SK-N-MC (cell line): ENCODE data around the gene SLC35E1.
A peak's percentile ranks its signal among the peaks of the same experiment; 100 is the strongest.

ENCODE experiments used
- DNase-seq: peaks from one replicate; pipeline ENCODE4 v3.0.0-alpha.2; 2011; ENCODE audit warnings: low read depth, low spot score
- H3K27ac ChIP-seq: fragments of 200-600 bp; sonication (generic); 2 replicates; pipeline ENCODE4 v1.5.1; 2016; ENCODE audit warnings: mixed run types
- H3K36me3 ChIP-seq: fragments of 200-600 bp; sonication (generic); 2 replicates; pipeline ENCODE4 v1.6.1; 2017; ENCODE audit warnings: antibody characterized with exemption, low read length, mixed read lengths; ENCODE audit not compliant: insufficient read depth
- H3K4me3 ChIP-seq: fragments of 200-600 bp; sonication (generic); 2 replicates; pipeline ENCODE4 v1.5.1; 2016
- H3K9ac ChIP-seq: fragments of 200-600 bp; sonication (generic); 2 replicates; pipeline ENCODE4 v1.8.0; 2017; ENCODE audit warnings: mixed run types, mixed read lengths; ENCODE audit not compliant: insufficient read length
- H3K9me3 ChIP-seq: fragments of 200-600 bp; sonication (generic); 2 replicates; pipeline ENCODE4 v1.6.1; 2017; ENCODE audit warnings: low read depth, mild to moderate bottlenecking, antibody characterized with exemption, low read length, moderate library complexity, mixed read lengths
- EZH2 ChIP-seq: fragments of 200-600 bp; sonication (generic); IDR thresholded peaks from one replicate; pipeline ENCODE4 v1.6.1; 2017; ENCODE audit warnings: antibody characterized with exemption
- FOXP2 ChIP-seq: optimal IDR thresholded peaks from 2 replicates; pipeline ENCODE3; 2011; ENCODE audit warnings: mild to moderate bottlenecking, moderate library complexity; ENCODE audit not compliant: insufficient read depth; ENCODE audit errors: extremely low read length, control extremely low read depth
- POLR2AphosphoS5 ChIP-seq: IDR thresholded peaks from 2 replicates; pipeline ENCODE4 v1.6.1; 2012; ENCODE audit warnings: mild to moderate bottlenecking, low read depth, low read length, borderline replicate concordance

Gene SLC35E1

GRCh38 chr19:16540948-16541347 is 31.3 kb downstream of the SLC35E1 start:
- DNase-seq, result no peak
- H3K4me3 ChIP-seq, result peak overlapping the region; percentile 94
- no peak for TF ChIP-seq POLR2AphosphoS5
- no peak for TF ChIP-seq EZH2
- no peak for TF ChIP-seq FOXP2
- H3K36me3 ChIP-seq, result peaks cover 55% of the 10 kb centered on the region
- H3K9me3 ChIP-seq, result no peaks in the 10 kb centered on the region
- H3K27ac ChIP-seq, result no peak overlapping the region
- H3K9ac ChIP-seq, result peak overlapping the region; percentile 99

- Histone ChIP-seq H3K4me3 (no peak overlapping the region), H3K9ac (no peak overlapping the region), H3K27ac (no peak overlapping the region), H3K9me3 (no peaks in the 10 kb centered on the region), H3K36me3 (peaks cover 93% of the 10 kb centered on the region)
- no peak for TF ChIP-seq FOXP2
- no peak for TF ChIP-seq EZH2
- TF ChIP-seq POLR2AphosphoS5, result no peak
- no peak for DNase-seq
These were observed 35.1 kb downstream of the SLC35E1 start for GRCh38 chr19:16537111-16537510.

GRCh38 chr19:16536130-16536529 is 36.1 kb downstream of the SLC35E1 start:
- DNase-seq, result no peak
- H3K36me3 ChIP-seq, result peaks cover 100% of the 10 kb centered on the region
- TF ChIP-seq EZH2 (no peak), FOXP2 (no peak), POLR2AphosphoS5 (no peak)
- no peaks in the 10 kb centered on the region for H3K9me3 ChIP-seq
- no peak overlapping the region for H3K9ac ChIP-seq
- no peak overlapping the region for H3K27ac ChIP-seq
- H3K4me3 ChIP-seq, result no peak overlapping the region

GRCh38 chr19:16535381-16535780 is 36.8 kb downstream of the SLC35E1 start:
- Histone ChIP-seq H3K9ac (no peak overlapping the region), H3K9me3 (no peaks in the 10 kb centered on the region), H3K27ac (no peak overlapping the region), H3K36me3 (peaks cover 100% of the 10 kb centered on the region), H3K4me3 (no peak overlapping the region)
- TF ChIP-seq EZH2, result no peak
- TF ChIP-seq POLR2AphosphoS5, result no peak
- TF ChIP-seq FOXP2, result no peak
- no peak for DNase-seq

GRCh38 chr19:16532440-16533234 is 39.6 kb downstream of the SLC35E1 start:
- TF ChIP-seq EZH2 (no peak), FOXP2 (no peak), POLR2AphosphoS5 (no peak)
- DNase-seq, result no peak
- H3K4me3 ChIP-seq, result no peak overlapping the region
- no peak overlapping the region for H3K27ac ChIP-seq
- H3K9ac ChIP-seq, result no peak overlapping the region
- H3K36me3 ChIP-seq, result peaks cover 99% of the 10 kb centered on the region
- no peaks in the 10 kb centered on the region for H3K9me3 ChIP-seq

GRCh38 chr19:16531380-16531669 is 40.9 kb downstream of the SLC35E1 start:
- H3K9ac ChIP-seq, result no peak overlapping the region
- DNase-seq, result no peak
- H3K36me3 ChIP-seq, result peaks cover 97% of the 10 kb centered on the region
- no peak for TF ChIP-seq POLR2AphosphoS5
- TF ChIP-seq EZH2, result no peak
- no peak for TF ChIP-seq FOXP2
- no peaks in the 10 kb centered on the region for H3K9me3 ChIP-seq
- no peak overlapping the region for H3K27ac ChIP-seq
- H3K4me3 ChIP-seq, result no peak overlapping the region

GRCh38 chr19:16530540-16531379 is 41.5 kb downstream of the SLC35E1 start:
- H3K27ac ChIP-seq, result no peak overlapping the region
- TF ChIP-seq FOXP2 (no peak), EZH2 (no peak), POLR2AphosphoS5 (no peak)
- H3K9me3 ChIP-seq, result no peaks in the 10 kb centered on the region
- peaks cover 97% of the 10 kb centered on the region for H3K36me3 ChIP-seq
- no peak for DNase-seq
- H3K9ac ChIP-seq, result no peak overlapping the region
- no peak overlapping the region for H3K4me3 ChIP-seq

- DNase-seq, result no peak
- Histone ChIP-seq H3K27ac (no peak overlapping the region), H3K4me3 (no peak overlapping the region), H3K9me3 (no peaks in the 10 kb centered on the region), H3K9ac (no peak overlapping the region), H3K36me3 (peaks cover 96% of the 10 kb centered on the region)
- TF ChIP-seq POLR2AphosphoS5 (no peak), FOXP2 (no peak), EZH2 (no peak)
These were observed 42.6 kb downstream of the SLC35E1 start for GRCh38 chr19:16529466-16530144.
